Hematopoietic multipotent progenitor cell (in vitro differentiated cells): ENCODE measurements around the gene VAMP8. TPM values are rescaled to one million over a fixed set of nuclear protein-coding genes. Genes with fewer than 3 reads are reported as not detected.
"Not testable (repeated sequence)": the region's sequence is repeated elsewhere in the genome, so short reads cannot be mapped to it uniquely, and the experiment has no call there.

Experiments
- DNase-seq, 3 donors: peaks; one replicate each; pipeline ENCODE4 v3.0.0-alpha.2; 2011 to 2015; ENCODE audit warnings: low read depth in 2 of 3, low spot score in 2 of 3
- total RNA-seq: library from RNA; depleted of rRNA; stranded (reverse); fragments of >200 nt; gene quantifications from one replicate; pipeline ENCODE4 v1.2.3, GENCODE V29; 2012

VAMP8 gene
- total RNA-seq, 1 donor = 96.1 TPM

GRCh38 chr2:85596026-85596333 lies 18.6 kb downstream of the VAMP8 start:
- no peak for DNase-seq

GRCh38 chr2:85596486-85597143 lies 19.2 kb downstream of the VAMP8 start:
- no peak for DNase-seq

- DNase-seq = no peak
Observed at GRCh38 chr2:85597241-85597640, 19.9 kb downstream of the VAMP8 start.

- DNase-seq = no peak
Observed at GRCh38 chr2:85598594-85599340, 21.4 kb downstream of the VAMP8 start.

GRCh38 chr2:85599468-85600234 lies 22.3 kb downstream of the VAMP8 start:
- no peak for DNase-seq

- no peak for DNase-seq
Observed at GRCh38 chr2:85600235-85600575, 22.8 kb downstream of the VAMP8 start.

GRCh38 chr2:85600951-85601770 lies 23.8 kb downstream of the VAMP8 start:
- DNase-seq = no peak

- no peak for DNase-seq
Observed at GRCh38 chr2:85601771-85602475, 24.5 kb downstream of the VAMP8 start.

- DNase-seq = peak in 2 of 3 donors; percentile 88 to 93
Observed at GRCh38 chr2:85602476-85603234, 25.3 kb downstream of the VAMP8 start, which contains the start of gene TMEM150A. Gene TMEM150A (minus strand): TSS chr2:85602698. CDS start chr2:85601948, 750 bp downstream.

GRCh38 chr2:85604133-85604444 lies 26.7 kb downstream of the VAMP8 start:
- DNase-seq = not testable (repeated sequence)

- no peak for DNase-seq
Observed at GRCh38 chr2:85604568-85605339, 27.4 kb downstream of the VAMP8 start.

GRCh38 chr2:85605406-85606115 lies 28.2 kb downstream of the VAMP8 start:
- DNase-seq = no peak

GRCh38 chr2:85606116-85606455 lies 28.7 kb downstream of the VAMP8 start:
- no peak for DNase-seq

GRCh38 chr2:85607268-85608215 lies 30.2 kb downstream of the VAMP8 start:
- no peak for DNase-seq

- no peak for DNase-seq
Observed at GRCh38 chr2:85611217-85611704, 33.9 kb downstream of the VAMP8 start.

- peak in 2 of 3 donors; percentile 91 to 94 for DNase-seq
Observed at GRCh38 chr2:85611705-85612587, 34.6 kb downstream of the VAMP8 start, which contains the start of gene C2orf68. Gene C2orf68 (minus strand): TSS chr2:85612066. CDS start chr2:85611984, 82 bp downstream.
